Pancreas (tissue), 10 donors: ENCODE data around the gene IMMP2L. TPM values are rescaled to one million over a fixed set of nuclear protein-coding genes. Genes with fewer than 3 reads are reported as not detected.

Experiments used
- ATAC-seq, 4 donors: fragments of 200-7000 bp; cut with Tn5 transposase; one replicate each; pipeline versions ENCODE4 v1.8.0 to v1.9.1; 2020; ENCODE audit warnings: mild to moderate bottlenecking in 4 of 4, moderate library complexity in 4 of 4
- DNase-seq, 6 donors: peaks; one replicate each; pipeline ENCODE4 v3.0.0-alpha.2; 2020
- FAIRE-seq: peaks from 2 replicates; lab custom pipeline; 2012; peaks lifted over from hg19 to GRCh38; lab: Jason Lieb, UNC
- H3K27ac ChIP-seq, 4 donors: fragments of 200-600 bp; sonication (generic); 1 replicate in 3 of 4; 2 replicates in 1 of 4; pipeline versions ENCODE4 v1.5.0 to v1.8.0; 2020
- H3K27me3 ChIP-seq, 4 donors: fragments of 200-600 bp; one replicate each; pipeline ENCODE4 v1.8.0; 2021
- H3K36me3 ChIP-seq, 3 donors: fragments of 200-600 bp; sonication (generic) in 1 of 3; one replicate each; pipeline versions ENCODE4 v1.5.0 to v1.8.0; 2020 to 2021
- H3K4me1 ChIP-seq, 3 donors: fragments of 200-600 bp; one replicate each; pipeline ENCODE4 v1.8.0; 2021
- H3K4me3 ChIP-seq, 4 donors: fragments of 200-600 bp; sonication (generic) in 2 of 4; one replicate each; pipeline versions ENCODE4 v1.5.0 to v1.8.0; 2020 to 2021
- H3K9me3 ChIP-seq, 4 donors: fragments of 200-600 bp; one replicate each; pipeline ENCODE4 v1.8.0; 2021
- CTCF ChIP-seq, 4 donors: fragments of 200-600 bp; sonication (generic) in 3 of 4; IDR thresholded peaks; one replicate each; pipeline versions ENCODE4 v1.5.0 to v1.8.0; 2021; ENCODE audit warnings: antibody characterized with exemption in 4 of 4
- WGBS, 2 donors: extraction: QIAGEN DNeasy Blood & Tissue Kit; methylation state at CpG; one replicate each; pipeline ENCODE4 v1.1.7; 2013; 5-methylcytosine and 5-hydroxymethylcytosine counted together
- intact Hi-C, 3 donors: fragments of 100-400 bp; cut with DNase I; formaldehyde crosslinking; loops; one replicate each; pipeline versions ENCODE4 v1.11.1 to v1.14.2; 2022
- polyA plus RNA-seq, 2 donors: library from polyadenylated mRNA; stranded (reverse); fragments of 200-250 nt; gene quantifications; one replicate each; pipeline ENCODE4 v1.2.3, GENCODE V29; 2013
- total RNA-seq, 6 donors: library from RNA; stranded (reverse); fragmentation: NEBNext Ultra II Directional in 4 of 6; extraction: Animal tissue kit (Norgen Biotek cat#: 25700) in 4 of 6; gene quantifications; one replicate each; pipeline versions ENCODE4 v1.2.1 to v1.2.4, GENCODE V29; 2021 to 2023
- donor health status: healthy with polysubstance abuse.
- donor health status: DM: no; HTN: no; CAD: no; lungs with moderate emphysema.
- donor health status: DM: no; HTN: no; CAD: no.
- donor health status: control.
- donor health status: control.
- donor health status: Bipolar disorder and iron deficiency.
- donor health status: DM: yes; HTN: yes; CAD: no.
- donor health status: DM: no; HTN: no; CAD: no.
- donor health status: DM: no; HTN: no; CAD: no.
- donor health status: DM: yes; HTN: yes; CAD: no.

The IMMP2L gene
- total and polyA plus RNA-seq, 8 donors: 7.3 to 30.0 (median 12.9) TPM

GRCh38 chr7:111140091-111140865 is 422.0 kb downstream of the IMMP2L start:
- DNase-seq (no peak), ATAC-seq (no peak), FAIRE-seq (no peak)
- Histone ChIP-seq H3K27ac (no peak overlapping the region), H3K36me3 (no peaks in the 10 kb centered on the region), H3K9me3 (no peaks in the 10 kb centered on the region), H3K27me3 (no peaks in the 10 kb centered on the region), H3K4me1 (peaks cover 0 to 6% (median 0%) of the 10 kb centered on the region in 3 donors), H3K4me3 (no peak overlapping the region)
- WGBS, 2 donors: 90% methylated on average over 2 of the region's 2 CpGs
- intact Hi-C loops: no loop called here
- no peak for TF ChIP-seq CTCF (IDR thresholded peaks at IDR 0.05)

DNA sequence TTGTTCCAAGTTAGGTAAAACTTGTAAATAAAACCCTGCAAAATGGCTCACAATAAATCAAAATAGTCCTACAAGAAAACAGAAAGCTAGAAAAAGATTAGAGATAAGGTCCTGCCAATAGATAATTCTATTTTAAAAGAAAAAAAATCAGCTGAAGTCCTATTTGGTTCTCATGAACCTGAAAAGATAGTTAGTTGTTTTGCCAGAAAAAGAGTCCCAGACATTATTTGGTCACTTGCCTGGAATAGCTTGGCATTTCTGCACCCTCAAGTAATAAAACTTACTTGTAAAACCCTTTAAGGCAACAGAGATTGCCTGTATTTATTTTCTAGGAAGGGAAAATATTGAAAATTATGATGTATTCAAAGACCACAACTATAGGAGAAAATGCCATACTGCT is 423.7 kb downstream of the IMMP2L start:
- no peak for ATAC-seq

GRCh38 chr7:111138193-111138569 is 424.1 kb downstream of the IMMP2L start:
- H3K4me1 ChIP-seq: peaks cover 0 to 6% (median 0%) of the 10 kb centered on the region in 3 donors
- H3K27ac ChIP-seq: no peak overlapping the region
- 61 to 62% methylated on average over 2 of the region's 2 CpGs for WGBS, 2 donors
- FAIRE-seq (no peak), DNase-seq (no peak), ATAC-seq (peak in 1 of 4 donors; percentile 59)
- no peaks in the 10 kb centered on the region for H3K36me3 ChIP-seq
- H3K9me3 ChIP-seq: no peaks in the 10 kb centered on the region
- no peak for TF ChIP-seq CTCF (IDR thresholded peaks at IDR 0.05)
- no peak overlapping the region for H3K4me3 ChIP-seq
- H3K27me3 ChIP-seq: no peaks in the 10 kb centered on the region
- intact Hi-C loops: no loop called here

More for the DNA sequence above, 423.7 kb downstream of the IMMP2L start:
- no peak for TF ChIP-seq CTCF (IDR thresholded peaks at IDR 0.05)
- Histone ChIP-seq H3K4me1 (peaks cover 0 to 6% (median 0%) of the 10 kb centered on the region in 3 donors), H3K9me3 (no peaks in the 10 kb centered on the region), H3K4me3 (no peak overlapping the region), H3K27ac (no peak overlapping the region), H3K27me3 (no peaks in the 10 kb centered on the region), H3K36me3 (no peaks in the 10 kb centered on the region)
- no peak for DNase-seq
- intact Hi-C loops: no loop called here
- no peak for FAIRE-seq

DNA sequence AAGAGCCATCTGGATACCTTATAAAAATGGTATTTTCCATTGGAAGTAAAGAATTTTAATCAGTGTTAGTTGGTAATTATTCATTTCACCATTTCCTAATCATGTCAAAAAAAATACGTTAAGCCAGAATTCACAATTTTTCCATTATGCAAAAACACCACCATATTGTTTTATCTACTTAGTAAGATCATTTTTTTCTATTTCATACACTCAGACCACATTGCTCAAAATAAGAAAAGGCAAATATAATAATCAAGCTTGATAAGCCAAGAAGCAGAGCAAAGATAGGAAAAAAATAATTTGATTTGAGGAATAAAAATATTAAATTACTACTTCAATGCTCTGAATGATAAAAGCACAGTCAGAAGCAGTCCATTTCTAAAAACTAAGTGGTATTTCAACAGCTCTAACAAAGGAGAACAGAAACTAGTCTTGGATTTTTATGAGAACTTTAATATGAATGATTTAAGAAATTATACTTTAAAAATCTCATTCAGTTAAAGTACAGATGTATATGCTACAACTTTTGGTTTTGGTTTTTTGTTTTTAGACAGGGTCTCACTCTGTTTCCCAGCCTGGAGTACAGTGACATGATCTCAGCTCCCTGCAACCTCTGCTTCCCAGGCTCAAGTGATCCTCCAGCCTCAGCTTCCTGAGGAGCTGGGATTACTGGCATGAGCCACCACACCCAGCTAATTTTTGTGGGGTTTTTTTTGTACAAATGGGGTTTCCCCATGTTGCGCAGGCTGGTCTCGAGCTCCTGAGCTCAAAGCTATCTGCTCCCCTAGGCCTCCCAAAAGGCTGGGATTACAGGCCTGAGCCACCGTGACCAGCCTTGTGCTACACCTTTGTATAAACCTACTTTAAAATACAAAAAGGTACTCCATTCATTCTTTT is 424.7 kb downstream of the IMMP2L start:
- no peaks in the 10 kb centered on the region for H3K27me3 ChIP-seq
- no peak for TF ChIP-seq CTCF (IDR thresholded peaks at IDR 0.05)
- H3K27ac ChIP-seq: peak overlapping the region in 1 of 4 donors; percentile 0
- WGBS, 2 donors: 88 to 90% methylated on average over 4 of the region's 4 CpGs
- no peaks in the 10 kb centered on the region for H3K36me3 ChIP-seq
- no peaks in the 10 kb centered on the region for H3K9me3 ChIP-seq
- FAIRE-seq (no peak), DNase-seq (no peak), ATAC-seq (peak in 1 of 4 donors; percentile 12)
- H3K4me3 ChIP-seq: no peak overlapping the region
- intact Hi-C loops: no loop called here
- H3K4me1 ChIP-seq: peaks cover 0 to 6% (median 0%) of the 10 kb centered on the region in 3 donors
